GM12878 (cell line): Measurements from ENCODE around the gene SYNDIG1. TPM values are rescaled to one million over a fixed set of nuclear protein-coding genes. Genes with fewer than 3 reads are reported as not detected.

ENCODE experiments used
- CREB1 ChIP-seq: IDR thresholded peaks from 2 replicates; pipeline ENCODE4 v1.6.1; 2012; ENCODE audit warnings: low read depth, mild to moderate bottlenecking, inconsistent platforms
- DPF2 ChIP-seq: fragments of 450-650 bp; IDR thresholded peaks from 2 replicates; pipeline ENCODE4 v1.6.1; 2017; ENCODE audit warnings: mild to moderate bottlenecking
- ESRRA ChIP-seq: IDR thresholded peaks from 2 replicates; pipeline ENCODE4 v1.6.1; 2012; ENCODE audit warnings: mild to moderate bottlenecking, low read length, improper control_type of control experiment
- ETV6 ChIP-seq, 2 experiments: fragments of 450-650 bp in 1 of 2; IDR thresholded peaks in 1 of 2; conservative IDR thresholded peaks in 1 of 2; 2 replicates each; pipeline ENCODE4 v1.6.1; 2014; ENCODE audit warnings: antibody characterized with exemption in 1 of 2, borderline replicate concordance in 1 of 2, low read depth in 1 of 2, mild to moderate bottlenecking in 1 of 2, moderate library complexity in 1 of 2
- EZH2 ChIP-seq: IDR thresholded peaks from 2 replicates; pipeline ENCODE4 v1.6.1; 2012; ENCODE audit warnings: low read depth, mild to moderate bottlenecking, control low read depth, inconsistent platforms, low read length, borderline replicate concordance; ENCODE audit not compliant: control insufficient read depth
- HCFC1 ChIP-seq: fragments of 150-350 bp; IDR thresholded peaks from 2 replicates; pipeline ENCODE4 v1.6.1; 2014; ENCODE audit warnings: low read length
- MEF2A ChIP-seq: IDR thresholded peaks from 2 replicates; pipeline ENCODE4 v1.6.1; 2011; ENCODE audit warnings: low read depth, mild to moderate bottlenecking, low read length, moderate library complexity; ENCODE audit not compliant: insufficient read depth
- NBN ChIP-seq: fragments of 450-650 bp; IDR thresholded peaks from 2 replicates; pipeline ENCODE4 v1.6.1; 2016
- PAX5 ChIP-seq: IDR thresholded peaks from 2 replicates; pipeline ENCODE4 v1.6.1; 2011; ENCODE audit warnings: low read depth, low read length, borderline replicate concordance
- PAX8 ChIP-seq: fragments of 450-650 bp; IDR thresholded peaks from 2 replicates; pipeline ENCODE4 v1.6.1; 2017; ENCODE audit warnings: mild to moderate bottlenecking, moderate library complexity
- RFX5 ChIP-seq: IDR thresholded peaks from 2 replicates; pipeline ENCODE4 v1.6.1; 2011; ENCODE audit warnings: low read depth, low read length, improper control_type of control experiment
- SMAD1 ChIP-seq: fragments of 450-650 bp; IDR thresholded peaks from 2 replicates; pipeline ENCODE4 v1.6.1; 2018; ENCODE audit warnings: mild to moderate bottlenecking, low read depth; ENCODE audit not compliant: partially characterized antibody
- STAT3 ChIP-seq: IDR thresholded peaks from 2 replicates; pipeline ENCODE4 v1.6.1; 2011; ENCODE audit warnings: low read depth, low read length, improper control_type of control experiment
- YY1 ChIP-seq: IDR thresholded peaks from 2 replicates; pipeline ENCODE4 v1.6.1; 2011; ENCODE audit warnings: low read depth, mild to moderate bottlenecking, low read length
- polyA plus RNA-seq, 11 experiments: library from polyadenylated mRNA; depleted of rRNA in 4 of 11; unstranded in 6 of 11; stranded (reverse) in 5 of 11; fragments of >200 nt; fragmentation: Nextera tagmentation in 4 of 11; fragmentation: Illumina TruSeq in 1 of 11; extraction: Ambion mirVana in 4 of 11; extraction: Trizol in 1 of 11; gene quantifications; 1 replicate in 1 of 11; 2 replicates in 10 of 11; pipeline versions ENCODE4 v1.2.1 to v1.2.3, GENCODE V29; 2011 to 2016; ENCODE audit warnings: inconsistent platforms in 2 of 11, missing spikeins in 2 of 11, low read depth in 1 of 11
- total RNA-seq, 4 experiments: library from RNA; depleted of rRNA in 3 of 4; stranded (reverse); fragments of >200 nt in 3 of 4; fragmentation: Illumina TruSeq in 1 of 4; extraction: Trizol in 1 of 4; gene quantifications; 2 replicates each; pipeline versions ENCODE4 v1.2.1 to v1.2.3, GENCODE V29; 2013 to 2021
- TF ChIP-seq, protein P1 (sequence below): fragments of 150-350 bp; IDR thresholded peaks from 2 replicates; pipeline ENCODE4 v1.6.1; 2016; ENCODE audit warnings: low read depth, low read length

Gene SYNDIG1
- total and polyA plus RNA-seq, 10 of the 15 experiments (the other 5 are each of a cell fraction or from before 2014, with no cell fraction given), result not detected

DNA sequence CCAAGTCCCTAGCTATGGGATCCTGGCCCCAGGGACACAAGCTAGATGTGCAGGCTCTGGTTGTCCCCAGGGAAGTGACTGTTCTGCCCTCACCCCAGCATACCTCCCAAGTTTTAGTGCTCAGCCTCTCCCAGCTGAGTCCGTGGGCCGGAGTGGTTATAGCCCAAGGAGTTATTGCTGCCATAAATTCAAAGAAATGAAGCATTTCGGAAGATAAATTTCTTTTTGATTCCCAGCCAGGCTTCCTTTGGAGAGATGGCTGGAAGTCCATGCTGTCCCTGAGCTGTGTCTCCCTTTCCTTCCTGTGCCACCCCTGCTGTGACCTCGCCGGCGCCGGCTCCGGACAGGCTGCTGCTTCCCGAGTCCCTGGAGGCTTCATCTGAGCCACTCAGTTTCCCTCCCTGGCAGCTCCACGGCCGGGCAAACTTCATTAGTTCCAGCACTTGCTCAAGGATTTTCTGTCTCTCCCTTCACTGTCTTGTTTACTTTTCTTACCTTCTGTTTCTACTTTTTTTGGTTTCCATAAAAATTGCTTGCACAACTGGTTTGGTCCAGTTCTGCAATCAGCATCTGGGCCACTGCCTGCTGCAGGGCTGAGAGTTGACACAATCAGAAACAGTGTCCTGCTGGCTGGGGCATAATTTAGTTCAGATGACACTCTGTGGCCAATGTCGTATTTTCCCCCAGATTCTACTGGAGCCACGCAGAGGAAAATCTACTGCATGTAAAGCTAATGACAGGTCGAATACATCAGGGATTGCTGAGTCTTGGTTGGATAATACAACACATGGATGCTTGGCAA is 225.5 kb downstream of the SYNDIG1 start (continued):
- no peak for TF ChIP-seq ETV6 (conservative IDR thresholded peaks at IDR 0.05 in 1 of 2, IDR thresholded peaks at IDR 0.05 in 1 of 2; ENCODE audit: borderline replicate concordance in 1 of 2, low read depth in 1 of 2)
- no peak for TF ChIP-seq EZH2
- TF ChIP-seq ESRRA, result no peak
- TF ChIP-seq DPF2, result no peak
- TF ChIP-seq PAX8, result no peak
- no peak for TF ChIP-seq STAT3
- no peak for TF ChIP-seq CREB1
- TF ChIP-seq, protein P1, sequence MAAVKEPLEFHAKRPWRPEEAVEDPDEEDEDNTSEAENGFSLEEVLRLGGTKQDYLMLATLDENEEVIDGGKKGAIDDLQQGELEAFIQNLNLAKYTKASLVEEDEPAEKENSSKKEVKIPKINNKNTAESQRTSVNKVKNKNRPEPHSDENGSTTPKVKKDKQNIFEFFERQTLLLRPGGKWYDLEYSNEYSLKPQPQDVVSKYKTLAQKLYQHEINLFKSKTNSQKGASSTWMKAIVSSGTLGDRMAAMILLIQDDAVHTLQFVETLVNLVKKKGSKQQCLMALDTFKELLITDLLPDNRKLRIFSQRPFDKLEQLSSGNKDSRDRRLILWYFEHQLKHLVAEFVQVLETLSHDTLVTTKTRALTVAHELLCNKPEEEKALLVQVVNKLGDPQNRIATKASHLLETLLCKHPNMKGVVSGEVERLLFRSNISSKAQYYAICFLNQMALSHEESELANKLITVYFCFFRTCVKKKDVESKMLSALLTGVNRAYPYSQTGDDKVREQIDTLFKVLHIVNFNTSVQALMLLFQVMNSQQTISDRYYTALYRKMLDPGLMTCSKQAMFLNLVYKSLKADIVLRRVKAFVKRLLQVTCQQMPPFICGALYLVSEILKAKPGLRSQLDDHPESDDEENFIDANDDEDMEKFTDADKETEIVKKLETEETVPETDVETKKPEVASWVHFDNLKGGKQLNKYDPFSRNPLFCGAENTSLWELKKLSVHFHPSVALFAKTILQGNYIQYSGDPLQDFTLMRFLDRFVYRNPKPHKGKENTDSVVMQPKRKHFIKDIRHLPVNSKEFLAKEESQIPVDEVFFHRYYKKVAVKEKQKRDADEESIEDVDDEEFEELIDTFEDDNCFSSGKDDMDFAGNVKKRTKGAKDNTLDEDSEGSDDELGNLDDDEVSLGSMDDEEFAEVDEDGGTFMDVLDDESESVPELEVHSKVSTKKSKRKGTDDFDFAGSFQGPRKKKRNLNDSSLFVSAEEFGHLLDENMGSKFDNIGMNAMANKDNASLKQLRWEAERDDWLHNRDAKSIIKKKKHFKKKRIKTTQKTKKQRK, result no peak
- TF ChIP-seq RFX5, result no peak
- no peak for TF ChIP-seq MEF2A
- TF ChIP-seq PAX5, result no peak
- no peak for TF ChIP-seq NBN
- no peak for TF ChIP-seq SMAD1
- no peak for TF ChIP-seq YY1
- no peak for TF ChIP-seq HCFC1
